ENCODE measurements around the gene SEMA6A. TPM values are rescaled to one million over a fixed set of nuclear protein-coding genes. Genes with fewer than 3 reads are reported as not detected.

SEMA6A gene
- total RNA-seq, 4 donors from 2014 or later, result 2.5 to 6.5 (median 2.7) TPM

GRCh38 chr5:116478491-116478890 is 96.1 kb downstream of the SEMA6A start:
- DNase-seq, result no peak
- TF ChIP-seq CTCF (IDR thresholded peaks at IDR 0.05 in 4 of 5, conservative IDR thresholded peaks at IDR 0.05 in 1 of 5) (no peak), POLR2A (IDR thresholded peaks at IDR 0.05) (no peak)
- no peaks in the 10 kb centered on the region for H3K36me3 ChIP-seq
- no peaks in the 10 kb centered on the region for H3K4me1 ChIP-seq
- in situ Hi-C loops (cut with MboI; ENCODE audit: low sequenced_read_pairs in 4 of 4), result no loop called here
- H3K9me3 ChIP-seq, result no peaks in the 10 kb centered on the region
- intact Hi-C loops (cut with DNase I; ENCODE audit: low total_unique reads), result no loop called here
- ATAC-seq, result no peak
- H3K27me3 ChIP-seq, result no peaks in the 10 kb centered on the region
- no peak overlapping the region for H3K27ac ChIP-seq
- no peak overlapping the region for H3K4me3 ChIP-seq

- H3K27me3 ChIP-seq, result no peaks in the 10 kb centered on the region
- TF ChIP-seq POLR2A (IDR thresholded peaks at IDR 0.05) (no peak), CTCF (IDR thresholded peaks at IDR 0.05 in 4 of 5, conservative IDR thresholded peaks at IDR 0.05 in 1 of 5) (no peak)
- in situ Hi-C loops (cut with MboI; ENCODE audit: low sequenced_read_pairs in 4 of 4), result no loop called here
- intact Hi-C loops (cut with DNase I; ENCODE audit: low total_unique reads), result no loop called here
- no peak for DNase-seq
- no peak overlapping the region for H3K27ac ChIP-seq
- ATAC-seq, result no peak
- no peaks in the 10 kb centered on the region for H3K4me1 ChIP-seq
- H3K4me3 ChIP-seq, result no peak overlapping the region
- H3K9me3 ChIP-seq, result no peaks in the 10 kb centered on the region
- H3K36me3 ChIP-seq, result no peaks in the 10 kb centered on the region
Measured at GRCh38 chr5:116476897-116477537, 97.6 kb downstream of the SEMA6A start.

GRCh38 chr5:116475338-116475737 is 99.3 kb downstream of the SEMA6A start:
- H3K27ac ChIP-seq, result no peak overlapping the region
- no peaks in the 10 kb centered on the region for H3K27me3 ChIP-seq
- TF ChIP-seq POLR2A (IDR thresholded peaks at IDR 0.05) (no peak), CTCF (IDR thresholded peaks at IDR 0.05 in 4 of 5, conservative IDR thresholded peaks at IDR 0.05 in 1 of 5) (no peak)
- H3K36me3 ChIP-seq, result no peaks in the 10 kb centered on the region
- no peaks in the 10 kb centered on the region for H3K4me1 ChIP-seq
- in situ Hi-C loops (cut with MboI; ENCODE audit: low sequenced_read_pairs in 4 of 4), result no loop called here
- DNase-seq, result no peak
- no peaks in the 10 kb centered on the region for H3K9me3 ChIP-seq
- no peak overlapping the region for H3K4me3 ChIP-seq
- no peak for ATAC-seq
- intact Hi-C loops (cut with DNase I; ENCODE audit: low total_unique reads), result no loop called here

GRCh38 chr5:116473706-116474105 is 100.9 kb downstream of the SEMA6A start:
- TF ChIP-seq CTCF (IDR thresholded peaks at IDR 0.05 in 4 of 5, conservative IDR thresholded peaks at IDR 0.05 in 1 of 5) (no peak), POLR2A (IDR thresholded peaks at IDR 0.05) (no peak)
- DNase-seq (no peak), ATAC-seq (no peak)
- no peak overlapping the region for H3K4me3 ChIP-seq
- intact Hi-C loops (cut with DNase I; ENCODE audit: low total_unique reads) (no loop called here), in situ Hi-C loops (cut with MboI; ENCODE audit: low sequenced_read_pairs in 4 of 4) (no loop called here)
- H3K27me3 ChIP-seq, result no peaks in the 10 kb centered on the region
- no peak overlapping the region for H3K27ac ChIP-seq
- H3K36me3 ChIP-seq, result no peaks in the 10 kb centered on the region
- H3K4me1 ChIP-seq, result no peaks in the 10 kb centered on the region
- no peaks in the 10 kb centered on the region for H3K9me3 ChIP-seq

GRCh38 chr5:116472274-116472673 is 102.3 kb downstream of the SEMA6A start:
- no peak for DNase-seq
- Histone ChIP-seq H3K9me3 (no peaks in the 10 kb centered on the region), H3K27me3 (no peaks in the 10 kb centered on the region), H3K27ac (no peak overlapping the region), H3K4me3 (no peak overlapping the region), H3K36me3 (no peaks in the 10 kb centered on the region), H3K4me1 (no peaks in the 10 kb centered on the region)
- in situ Hi-C loops (cut with MboI; ENCODE audit: low sequenced_read_pairs in 4 of 4) (no loop called here), intact Hi-C loops (cut with DNase I; ENCODE audit: low total_unique reads) (no loop called here)
- no peak for ATAC-seq
- TF ChIP-seq CTCF (IDR thresholded peaks at IDR 0.05 in 4 of 5, conservative IDR thresholded peaks at IDR 0.05 in 1 of 5) (no peak), POLR2A (IDR thresholded peaks at IDR 0.05) (no peak)

Data from gastrocnemius medialis (tissue), 4 donors.